Body of pancreas (tissue), 4 donors: ENCODE data around the gene GNG5.

ENCODE experiments used
- CTCF ChIP-seq, 7 experiments: fragments of 450-650 bp in 4 of 7; fragments of 200-600 bp in 3 of 7; sonication (generic) in 3 of 7; IDR thresholded peaks; one replicate each; pipeline ENCODE4 v1.5.1; 2016 to 2019; ENCODE audit warnings: antibody characterized with exemption in 7 of 7
- POLR2A ChIP-seq, 3 donors: fragments of 450-650 bp; IDR thresholded peaks; one replicate each; pipeline ENCODE4 v1.6.1; 2016; ENCODE audit warnings: antibody characterized with exemption in 3 of 3, mild to moderate bottlenecking in 2 of 3

DNA sequence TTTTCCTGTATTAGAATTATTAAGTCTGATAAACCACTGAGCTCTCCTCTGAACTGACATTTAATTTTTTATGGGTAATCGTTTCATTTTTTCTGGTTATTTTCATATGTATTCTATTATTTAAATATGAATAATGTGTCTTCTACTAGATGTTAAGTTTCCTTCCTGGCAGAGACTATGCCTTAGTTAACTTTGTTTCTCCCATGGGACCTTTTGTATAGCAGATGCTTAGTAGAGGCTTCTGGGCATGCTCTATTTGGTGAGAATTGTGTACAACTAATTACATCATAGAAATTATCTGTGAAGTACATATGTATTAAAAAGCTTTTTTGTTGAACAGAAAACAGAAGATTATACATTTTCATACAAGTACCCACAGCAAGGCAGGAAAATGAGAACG lies 44.4 kb upstream of the GNG5 start:
- TF ChIP-seq CTCF (IDR thresholded peaks at IDR 0.05) (no peak), POLR2A (IDR thresholded peaks at IDR 0.05) (no peak)
